BJ (cell line): Measurements from ENCODE around the gene MMRN2. TPM values are rescaled to one million over a fixed set of nuclear protein-coding genes. Genes with fewer than 3 reads are reported as not detected.

Source experiments
- CTCF ChIA-PET: fragments of 350-600 bp; formaldehyde crosslinking; extraction: SDS; loops from one replicate; lab custom pipeline; 2021; ENCODE audit warnings: antibody characterized with exemption, inconsistent platforms; lab: Yijun Ruan, JAX
- POLR2A ChIA-PET: fragments of 300-600 bp; sonication (Branson Sonifier 250); formaldehyde crosslinking; extraction: SDS; loops from one replicate; lab custom pipeline; 2021; ENCODE audit warnings: antibody characterized with exemption; lab: Charles Lee
- DNase-seq: peaks from one replicate; pipeline ENCODE4 v3.0.0-alpha.2; 2011; ENCODE audit warnings: low read depth
- H3K27me3 ChIP-seq: 2 replicates; pipeline ENCODE4 v1.6.0; 2011; ENCODE audit warnings: low read length; ENCODE audit not compliant: control insufficient read depth, insufficient read depth
- H3K36me3 ChIP-seq: 2 replicates; pipeline ENCODE4 v1.5.1; 2011; ENCODE audit warnings: low read length; ENCODE audit not compliant: control insufficient read depth, insufficient read depth
- H3K4me3 ChIP-seq: 2 replicates; pipeline ENCODE4 v1.5.1; 2011; ENCODE audit warnings: low read depth, mild to moderate bottlenecking, control low read depth, low read length
- polyA plus RNA-seq: library from polyadenylated mRNA; depleted of rRNA; stranded (reverse); fragments of >200 nt; gene quantifications from 2 replicates; pipeline ENCODE4 v1.2.3, GENCODE V29; 2011
- TF ChIP-seq, protein P1 (sequence below): IDR thresholded peaks from 2 replicates; pipeline ENCODE4 v1.5.1; 2011; ENCODE audit warnings: low read depth, mild to moderate bottlenecking, control low read depth, inconsistent platforms, low read length, moderate library complexity; ENCODE audit not compliant: insufficient read depth

Gene MMRN2
- polyA plus RNA-seq, 1 experiment: 2.7 TPM

DNA sequence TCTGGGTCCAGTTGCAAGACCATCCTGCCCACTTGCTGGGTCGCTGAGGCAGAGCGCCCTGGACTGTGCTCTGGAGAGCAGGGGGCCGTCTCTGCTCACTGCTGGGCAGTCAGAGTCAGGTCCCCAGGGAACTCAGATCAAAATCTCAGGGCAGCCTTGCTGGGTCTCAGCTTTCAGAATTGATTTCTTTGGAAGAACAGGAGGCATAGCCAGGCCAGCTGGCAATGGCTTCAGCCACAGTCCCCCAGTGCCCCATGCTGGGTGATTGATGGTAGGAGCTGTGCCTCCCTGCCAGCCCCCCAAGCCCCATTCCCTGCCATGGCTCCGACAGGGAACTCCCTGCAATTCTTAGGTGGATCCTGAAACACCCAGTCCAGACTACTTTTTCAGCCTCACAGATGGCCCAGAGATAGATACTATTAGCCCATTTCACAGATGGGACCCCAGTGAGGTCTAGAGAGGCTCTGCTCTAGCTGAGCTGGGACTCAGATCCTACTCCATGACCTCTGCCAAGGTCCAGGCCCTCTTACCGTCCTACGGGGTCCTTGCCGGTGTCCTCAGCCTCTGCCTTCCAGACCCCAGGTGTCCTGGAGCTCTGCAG is 467 bp downstream of the MMRN2 start:
- Histone ChIP-seq H3K27me3 (no peaks in the 10 kb centered on the region), H3K36me3 (no peaks in the 10 kb centered on the region), H3K4me3 (no peak overlapping the region)
- DNase-seq: no peak
- POLR2A ChIA-PET: no interaction called here
- TF ChIP-seq, protein P1, sequence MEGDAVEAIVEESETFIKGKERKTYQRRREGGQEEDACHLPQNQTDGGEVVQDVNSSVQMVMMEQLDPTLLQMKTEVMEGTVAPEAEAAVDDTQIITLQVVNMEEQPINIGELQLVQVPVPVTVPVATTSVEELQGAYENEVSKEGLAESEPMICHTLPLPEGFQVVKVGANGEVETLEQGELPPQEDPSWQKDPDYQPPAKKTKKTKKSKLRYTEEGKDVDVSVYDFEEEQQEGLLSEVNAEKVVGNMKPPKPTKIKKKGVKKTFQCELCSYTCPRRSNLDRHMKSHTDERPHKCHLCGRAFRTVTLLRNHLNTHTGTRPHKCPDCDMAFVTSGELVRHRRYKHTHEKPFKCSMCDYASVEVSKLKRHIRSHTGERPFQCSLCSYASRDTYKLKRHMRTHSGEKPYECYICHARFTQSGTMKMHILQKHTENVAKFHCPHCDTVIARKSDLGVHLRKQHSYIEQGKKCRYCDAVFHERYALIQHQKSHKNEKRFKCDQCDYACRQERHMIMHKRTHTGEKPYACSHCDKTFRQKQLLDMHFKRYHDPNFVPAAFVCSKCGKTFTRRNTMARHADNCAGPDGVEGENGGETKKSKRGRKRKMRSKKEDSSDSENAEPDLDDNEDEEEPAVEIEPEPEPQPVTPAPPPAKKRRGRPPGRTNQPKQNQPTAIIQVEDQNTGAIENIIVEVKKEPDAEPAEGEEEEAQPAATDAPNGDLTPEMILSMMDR: no peak
- CTCF ChIA-PET: interaction anchor here (1.1 to 19.2 kb wide), 3 partner anchors 11 to 263 kb away, joined by 3 to 346 read pairs (median 4); no protein-coding TSS in a partner anchor

DNA sequence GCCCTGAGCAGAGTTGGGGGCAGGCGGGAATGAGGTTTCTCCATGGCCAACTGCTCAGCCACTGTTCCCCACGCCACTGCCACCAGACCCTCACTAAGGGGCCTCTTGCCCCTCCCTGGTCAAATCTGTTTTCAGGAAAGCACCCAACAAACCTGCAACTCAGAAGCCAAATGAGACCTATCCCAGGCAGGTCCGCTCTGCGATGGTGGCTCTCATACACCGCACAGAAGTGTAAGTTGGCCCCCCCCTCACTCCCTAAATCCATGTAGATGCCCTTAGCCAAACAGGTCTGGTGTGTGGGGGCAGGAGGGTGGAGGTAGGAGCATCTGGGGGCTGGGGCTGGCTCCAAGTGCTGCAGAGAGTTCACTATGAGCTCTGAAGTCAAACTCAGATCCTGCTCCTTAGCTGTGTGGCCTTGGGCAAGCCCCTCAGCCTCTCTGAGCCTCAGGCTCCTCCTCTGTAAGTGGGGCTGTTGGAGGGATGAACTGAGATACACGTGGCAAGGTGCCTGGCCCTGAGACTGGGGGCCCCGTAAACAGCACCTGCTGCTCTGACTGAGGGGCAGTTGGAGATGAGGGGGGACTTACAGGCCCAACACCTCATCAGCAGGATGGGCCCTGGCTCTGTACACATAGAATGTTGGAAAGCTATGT is 1.1 kb downstream of the MMRN2 start:
- H3K4me3 ChIP-seq: no peak overlapping the region
- CTCF ChIA-PET: interaction anchor here (1.1 to 19.2 kb wide), 4 partner anchors 11 to 262 kb away, joined by 3 to 346 read pairs (median 14); partner anchors contain the start of gene ADIRF
- H3K36me3 ChIP-seq: no peaks in the 10 kb centered on the region
- no peak for DNase-seq
- TF ChIP-seq, protein P1: no peak
- no peaks in the 10 kb centered on the region for H3K27me3 ChIP-seq
- POLR2A ChIA-PET: no interaction called here

DNA sequence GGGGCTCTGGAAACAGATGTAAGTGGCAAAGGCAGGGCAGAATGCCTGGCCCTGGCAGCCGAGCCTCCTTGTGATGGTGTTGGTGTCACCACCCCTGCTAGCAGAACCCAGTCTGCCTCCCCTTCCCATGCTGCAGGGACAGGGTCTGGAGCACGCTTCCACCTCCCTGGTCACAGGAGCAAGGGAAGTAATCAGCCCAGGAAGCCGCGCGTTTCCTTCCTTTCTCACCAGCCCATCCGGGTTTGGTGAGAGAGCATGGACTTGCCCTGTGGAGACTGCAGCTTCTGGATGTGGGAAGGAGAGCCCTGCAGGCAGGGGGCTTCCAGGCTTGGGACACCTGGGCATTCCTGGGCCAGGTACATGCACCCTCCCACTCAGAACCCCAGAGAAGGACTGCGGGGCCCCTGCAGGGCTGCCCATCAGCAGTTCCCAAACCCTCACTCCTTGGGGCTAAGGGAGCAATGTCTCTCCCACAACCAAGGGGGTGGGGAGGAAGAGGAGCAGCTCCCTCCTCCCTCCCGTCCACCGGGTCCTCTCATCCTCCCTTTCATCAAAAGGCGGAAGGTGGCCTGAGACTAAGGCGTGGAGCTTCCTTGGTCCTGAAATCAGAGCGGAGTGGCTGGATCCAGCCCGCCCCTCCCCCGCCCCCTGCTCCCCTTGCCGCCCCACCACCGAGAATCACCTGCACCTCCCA is 1.8 kb downstream of the MMRN2 start:
- Histone ChIP-seq H3K27me3 (no peaks in the 10 kb centered on the region), H3K36me3 (no peaks in the 10 kb centered on the region), H3K4me3 (no peak overlapping the region)
- POLR2A ChIA-PET: no interaction called here
- DNase-seq: no peak
- TF ChIP-seq, protein P1: no peak
- CTCF ChIA-PET: interaction anchor here (3.1 to 19.2 kb wide), 2 partner anchors 12 to 15 kb away, joined by 23 to 346 read pairs; partner anchors contain the start of gene ADIRF

DNA sequence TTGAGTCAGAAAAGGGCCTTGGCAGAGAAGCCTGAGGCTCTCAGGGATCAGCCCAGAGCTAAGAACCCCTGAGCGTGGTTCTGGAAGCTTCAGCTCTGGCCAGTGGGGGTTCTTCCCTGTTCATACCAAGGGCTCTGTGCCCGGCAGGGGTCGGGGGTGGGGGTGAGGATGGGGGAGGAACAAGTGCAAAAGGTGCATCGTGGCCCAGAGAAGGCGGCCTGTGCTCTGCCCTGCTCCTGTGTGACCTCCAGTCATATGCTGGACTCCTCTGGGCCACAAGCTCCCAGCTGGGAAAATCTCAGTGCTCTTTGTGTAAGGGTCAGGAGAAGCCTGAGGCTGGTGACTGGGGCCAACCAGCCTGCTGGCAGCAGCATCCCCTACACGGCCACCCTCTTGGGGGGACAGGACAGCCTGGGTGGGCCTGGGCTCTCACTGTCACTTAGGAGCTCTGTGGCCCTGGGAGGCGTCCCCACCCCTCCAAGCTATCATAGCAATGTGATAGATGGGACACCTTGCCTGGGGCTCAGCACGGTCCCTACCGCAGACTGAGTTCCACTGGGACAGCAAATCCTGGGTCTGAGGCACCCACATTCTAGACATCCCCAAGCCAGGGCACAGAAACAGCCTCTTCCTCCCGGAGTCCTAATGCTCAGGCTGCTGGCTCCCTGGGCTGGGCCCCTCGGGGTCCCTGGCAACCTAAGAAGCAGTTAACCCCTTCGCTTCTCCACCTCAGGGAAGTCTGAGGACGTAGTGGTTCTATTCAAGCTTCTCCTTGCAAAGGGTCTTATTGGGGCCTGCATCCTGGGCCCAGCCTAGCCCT is 2.5 kb downstream of the MMRN2 start:
- TF ChIP-seq, protein P1: no peak
- H3K36me3 ChIP-seq: no peaks in the 10 kb centered on the region
- no peak overlapping the region for H3K4me3 ChIP-seq
- H3K27me3 ChIP-seq: no peaks in the 10 kb centered on the region
- no peak for DNase-seq
- CTCF ChIA-PET: interaction anchor here (0.6 to 19.2 kb wide), 3 partner anchors 12 to 267 kb away, joined by 3 to 346 read pairs (median 23); partner anchors contain the start of gene ADIRF
- POLR2A ChIA-PET: no interaction called here
